Right cardiac atrium (tissue), 5 donors: ENCODE measurements around the gene REST. TPM values are rescaled to one million over a fixed set of nuclear protein-coding genes. Genes with fewer than 3 reads are reported as not detected.

Source experiments
- ATAC-seq, 2 donors: fragments of 200-7000 bp; cut with Tn5 transposase; one replicate each; pipeline versions ENCODE4 v1.8.0 to v1.9.1; 2020; ENCODE audit warnings: moderate library complexity in 2 of 2, mild to moderate bottlenecking in 1 of 2
- DNase-seq, 3 donors: peaks; one replicate each; pipeline ENCODE4 v3.0.0-alpha.2; 2020
- H3K27ac ChIP-seq: one replicate; pipeline ENCODE4 v1.5.1; 2013; ENCODE audit warnings: mild to moderate bottlenecking, low read length, control low read depth, moderate library complexity
- H3K27me3 ChIP-seq: one replicate; pipeline ENCODE4 v1.6.1; 2013; ENCODE audit not compliant: control insufficient read depth, insufficient read depth
- H3K4me1 ChIP-seq: one replicate; pipeline ENCODE4 v1.6.1; 2013; ENCODE audit warnings: low read length; ENCODE audit not compliant: control insufficient read depth, insufficient read depth
- H3K4me3 ChIP-seq: one replicate; pipeline ENCODE4 v1.5.1; 2013; ENCODE audit warnings: low read length, control low read depth
- H3K9me3 ChIP-seq: one replicate; pipeline ENCODE4 v1.6.1; 2013; ENCODE audit warnings: low read length; ENCODE audit not compliant: control insufficient read depth
- WGBS: extraction: QIAGEN DNeasy Blood & Tissue Kit; methylation state at CpG from one replicate; pipeline ENCODE4 v1.1.7; 2013; 5-methylcytosine and 5-hydroxymethylcytosine counted together
- intact Hi-C, 4 donors: fragments of 100-400 bp; cut with DNase I; formaldehyde crosslinking; loops; one replicate each; pipeline versions ENCODE4 v1.11.0 to v1.14.0; 2022 to 2023
- long read RNA-seq, 4 donors: library from polyadenylated mRNA; unstranded; transcript quantifications; one replicate each; pipeline ENCODE4 v2.0.0, GENCODE V29; 2020 to 2021
- polyA plus RNA-seq: library from polyadenylated mRNA; stranded (reverse); fragments of 200-250 nt; gene quantifications from one replicate; pipeline ENCODE4 v1.2.3, GENCODE V29; 2013
- total RNA-seq, 4 donors: library from RNA; stranded (reverse); fragmentation: NEBNext Ultra II Directional; extraction: Animal tissue kit (Norgen Biotek cat#: 25700); gene quantifications; one replicate each; pipeline ENCODE4 v1.2.1, GENCODE V29; 2021
- donor health status: healthy with polysubstance abuse.
- donor health status: DM: no; HTN: yes; CAD: no.
- donor health status: DM: no; HTN: no; CAD: no.
- donor health status: DM: no; HTN: yes; CAD: no; lungs with severe emphysema.
- donor health status: DM: yes; HTN: yes; CAD: no.

REST gene, protein sequence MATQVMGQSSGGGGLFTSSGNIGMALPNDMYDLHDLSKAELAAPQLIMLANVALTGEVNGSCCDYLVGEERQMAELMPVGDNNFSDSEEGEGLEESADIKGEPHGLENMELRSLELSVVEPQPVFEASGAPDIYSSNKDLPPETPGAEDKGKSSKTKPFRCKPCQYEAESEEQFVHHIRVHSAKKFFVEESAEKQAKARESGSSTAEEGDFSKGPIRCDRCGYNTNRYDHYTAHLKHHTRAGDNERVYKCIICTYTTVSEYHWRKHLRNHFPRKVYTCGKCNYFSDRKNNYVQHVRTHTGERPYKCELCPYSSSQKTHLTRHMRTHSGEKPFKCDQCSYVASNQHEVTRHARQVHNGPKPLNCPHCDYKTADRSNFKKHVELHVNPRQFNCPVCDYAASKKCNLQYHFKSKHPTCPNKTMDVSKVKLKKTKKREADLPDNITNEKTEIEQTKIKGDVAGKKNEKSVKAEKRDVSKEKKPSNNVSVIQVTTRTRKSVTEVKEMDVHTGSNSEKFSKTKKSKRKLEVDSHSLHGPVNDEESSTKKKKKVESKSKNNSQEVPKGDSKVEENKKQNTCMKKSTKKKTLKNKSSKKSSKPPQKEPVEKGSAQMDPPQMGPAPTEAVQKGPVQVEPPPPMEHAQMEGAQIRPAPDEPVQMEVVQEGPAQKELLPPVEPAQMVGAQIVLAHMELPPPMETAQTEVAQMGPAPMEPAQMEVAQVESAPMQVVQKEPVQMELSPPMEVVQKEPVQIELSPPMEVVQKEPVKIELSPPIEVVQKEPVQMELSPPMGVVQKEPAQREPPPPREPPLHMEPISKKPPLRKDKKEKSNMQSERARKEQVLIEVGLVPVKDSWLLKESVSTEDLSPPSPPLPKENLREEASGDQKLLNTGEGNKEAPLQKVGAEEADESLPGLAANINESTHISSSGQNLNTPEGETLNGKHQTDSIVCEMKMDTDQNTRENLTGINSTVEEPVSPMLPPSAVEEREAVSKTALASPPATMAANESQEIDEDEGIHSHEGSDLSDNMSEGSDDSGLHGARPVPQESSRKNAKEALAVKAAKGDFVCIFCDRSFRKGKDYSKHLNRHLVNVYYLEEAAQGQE
- total RNA-seq (10 to 100 TPM; 30.8 to 35.4 (median 34.6) TPM), polyA plus RNA-seq (5.6 TPM)
- long read RNA-seq, donor 1, full-length matches to known transcripts, result 65 of 86 reads
- long read RNA-seq, donor 1, partial matches to known transcripts, result 3 of 86 reads
- long read RNA-seq, donor 1, other reads (novel, unspliced or antisense), result 18 of 86 reads
- long read RNA-seq, donor 2, full-length matches to known transcripts, result 4 of 8 reads
- long read RNA-seq, donor 2, partial matches to known transcripts, result 0 of 8 reads
- long read RNA-seq, donor 2, other reads (novel, unspliced or antisense), result 4 of 8 reads
- long read RNA-seq, donor 3, full-length matches to known transcripts, result 39 of 71 reads
- long read RNA-seq, donor 3, partial matches to known transcripts, result 4 of 71 reads
- long read RNA-seq, donor 3, other reads (novel, unspliced or antisense), result 28 of 71 reads
- long read RNA-seq, donor 4, full-length matches to known transcripts, result 5 of 14 reads
- long read RNA-seq, donor 4, partial matches to known transcripts, result 2 of 14 reads
- long read RNA-seq, donor 4, other reads (novel, unspliced or antisense), result 7 of 14 reads

DNA sequence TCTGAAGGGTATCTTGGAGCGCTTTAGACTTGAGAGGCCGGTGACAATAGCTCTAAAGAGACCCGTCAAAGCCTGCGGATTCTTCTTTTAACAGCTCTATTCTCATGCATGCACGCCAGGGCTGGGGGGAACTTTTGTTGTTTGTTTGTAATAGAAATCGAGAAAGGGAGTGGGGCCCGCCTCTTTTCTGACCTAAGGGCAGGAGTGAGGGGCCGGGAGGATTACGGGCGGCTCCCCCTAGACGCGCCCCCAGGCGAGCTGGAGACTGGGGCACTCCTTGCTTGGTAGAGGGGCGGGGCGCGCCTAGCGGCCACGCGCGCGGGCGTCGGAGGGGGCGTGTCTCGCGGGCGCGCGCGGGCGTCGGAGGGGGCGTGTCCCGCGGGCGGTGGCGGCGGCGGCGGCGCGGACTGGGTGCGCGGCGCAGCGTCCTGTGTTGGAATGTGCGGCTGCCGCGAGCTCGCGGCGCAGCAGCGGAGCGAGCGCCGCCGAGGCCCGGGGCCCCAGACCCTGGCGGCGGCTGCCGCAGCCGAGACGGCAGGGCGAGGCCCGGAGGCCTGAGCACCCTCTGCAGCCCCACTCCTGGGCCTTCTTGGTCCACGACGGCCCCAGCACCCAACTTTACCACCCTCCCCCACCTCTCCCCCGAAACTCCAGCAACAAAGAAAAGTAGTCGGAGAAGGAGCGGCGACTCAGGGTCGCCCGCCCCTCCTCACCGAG lies at the start of gene REST:
TSS of gene REST (plus strand) at position 412 of the 717 bp plus-strand sequence. CDS start 2,739 bp downstream, outside the sequence.
- Histone ChIP-seq H3K27ac (peak within 1 kb of the TSS; percentile 95), H3K4me1 (peaks cover 10% of the 10 kb centered on the region), H3K4me3 (peak within 1 kb of the TSS; percentile 99), H3K27me3 (no peaks in the 10 kb centered on the region), H3K9me3 (no peaks in the 10 kb centered on the region)
- ATAC-seq, result peak; percentile 84 to 86
- peak; percentile 81 to 91 (median 90) for DNase-seq
- intact Hi-C loops, result no loop called here
- WGBS, result under 1% methylated on average over 73 of the region's 74 CpGs

DNA sequence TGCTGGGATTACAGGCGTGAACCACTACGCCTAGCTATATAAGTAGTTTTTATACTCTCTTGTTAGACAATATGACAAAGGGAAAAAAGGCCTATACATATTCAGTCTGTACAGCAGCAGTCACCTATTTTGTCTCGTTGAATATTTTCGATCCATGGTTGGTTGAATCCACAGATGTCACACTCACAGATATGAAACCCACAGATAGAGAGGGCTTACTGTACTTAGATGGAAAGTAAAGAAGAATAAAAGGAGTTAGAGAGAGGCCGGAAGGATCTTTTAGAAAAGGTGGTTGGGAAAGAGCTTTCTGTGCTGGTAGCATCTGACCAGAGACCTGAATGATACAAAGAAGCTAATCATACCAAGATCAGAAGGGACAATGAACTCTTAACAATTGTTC lies 47.9 kb upstream of the REST start:
- WGBS, result 95% methylated on average over 5 of the region's 5 CpGs
- no peak for DNase-seq
- H3K27me3 ChIP-seq, result no peaks in the 10 kb centered on the region
- H3K4me3 ChIP-seq, result no peak overlapping the region
- H3K4me1 ChIP-seq, result no peaks in the 10 kb centered on the region
- intact Hi-C loops, result no loop called here
- ATAC-seq, result no peak
- H3K9me3 ChIP-seq, result no peaks in the 10 kb centered on the region
- no peak overlapping the region for H3K27ac ChIP-seq

DNA sequence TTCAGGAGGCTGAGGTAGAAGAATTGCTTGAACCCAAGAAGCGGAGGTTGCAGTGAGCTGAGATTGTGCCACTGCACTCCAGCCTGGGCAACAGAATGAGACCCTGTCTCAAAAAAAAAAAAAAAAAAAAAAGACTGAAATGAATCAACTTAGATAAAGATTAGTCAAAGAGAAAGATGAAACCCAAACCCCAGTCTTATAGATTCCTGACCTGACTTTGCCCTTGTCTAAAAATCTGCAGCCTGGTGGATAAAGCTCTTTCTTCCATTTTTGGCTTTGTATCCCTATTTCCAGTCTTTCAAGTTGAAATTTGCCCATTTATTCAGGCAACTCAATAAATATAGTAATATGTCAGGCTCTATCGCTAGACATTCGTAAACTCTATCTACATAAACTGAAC lies 46.9 kb upstream of the REST start:
- DNase-seq, result no peak
- no peak overlapping the region for H3K27ac ChIP-seq
- 94% methylated on average over 3 of the region's 3 CpGs for WGBS
- H3K27me3 ChIP-seq, result no peaks in the 10 kb centered on the region
- intact Hi-C loops, result no loop called here
- H3K4me1 ChIP-seq, result no peaks in the 10 kb centered on the region
- H3K4me3 ChIP-seq, result no peak overlapping the region
- no peak for ATAC-seq
- H3K9me3 ChIP-seq, result no peaks in the 10 kb centered on the region

DNA sequence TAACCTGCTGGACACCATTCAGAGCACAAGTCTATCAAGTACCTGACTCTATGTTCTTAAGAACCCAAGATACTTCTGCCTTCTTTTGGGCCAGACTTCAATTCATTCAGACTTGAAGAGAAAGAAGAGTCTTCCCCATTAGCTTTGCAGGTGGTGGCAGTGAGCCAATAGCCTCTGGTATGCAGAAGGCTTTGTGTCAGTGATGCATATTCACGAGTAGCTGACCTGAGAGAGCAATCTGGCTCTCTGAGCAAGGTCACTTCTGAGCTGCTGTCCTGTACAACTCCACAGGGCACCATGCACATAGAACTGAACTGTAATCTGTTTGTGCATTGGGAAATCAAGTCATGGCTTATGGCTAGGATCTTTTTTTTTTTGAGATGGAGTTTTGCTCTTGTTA lies 46.3 kb upstream of the REST start:
- no peak overlapping the region for H3K27ac ChIP-seq
- intact Hi-C loops, result no loop called here
- ATAC-seq (no peak), DNase-seq (no peak)
- H3K9me3 ChIP-seq, result no peaks in the 10 kb centered on the region
- 27% methylated on average over 1 of the region's 1 CpG for WGBS
- no peaks in the 10 kb centered on the region for H3K27me3 ChIP-seq
- H3K4me1 ChIP-seq, result no peaks in the 10 kb centered on the region
- no peak overlapping the region for H3K4me3 ChIP-seq

DNA sequence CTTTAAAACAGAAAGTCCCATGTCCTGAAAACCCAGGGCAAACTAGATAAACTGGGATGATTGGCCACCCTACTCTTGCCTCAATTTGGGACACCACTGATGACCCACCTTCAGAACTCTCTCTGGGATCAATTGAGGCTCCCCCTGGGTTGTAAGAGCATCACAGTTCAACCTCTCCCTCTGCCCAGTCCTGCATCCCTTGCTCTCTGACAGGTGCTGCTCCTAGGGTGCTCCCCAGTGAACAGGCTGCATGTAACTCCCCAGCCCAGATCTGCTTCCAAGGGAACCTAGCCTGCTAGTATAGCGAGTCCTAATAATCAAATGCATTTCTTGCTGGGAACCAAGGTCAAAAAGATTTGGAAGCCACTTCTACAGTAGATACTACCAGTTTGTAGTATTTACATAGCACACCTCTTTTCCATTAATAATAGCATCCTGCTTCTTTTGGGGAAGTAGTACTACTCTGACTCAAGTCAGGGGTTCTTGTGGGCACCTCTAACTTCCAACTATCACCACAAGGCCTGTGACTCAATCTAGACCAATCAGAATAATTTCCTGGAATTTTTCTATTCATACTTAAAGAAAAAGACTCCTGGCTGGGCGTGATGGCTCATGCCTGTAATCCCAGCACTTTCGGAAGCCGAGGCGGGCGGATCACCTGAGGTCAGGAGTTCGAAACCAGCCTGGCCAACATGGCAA lies 44.1 kb upstream of the REST start:
- intact Hi-C loops, result no loop called here

DNA sequence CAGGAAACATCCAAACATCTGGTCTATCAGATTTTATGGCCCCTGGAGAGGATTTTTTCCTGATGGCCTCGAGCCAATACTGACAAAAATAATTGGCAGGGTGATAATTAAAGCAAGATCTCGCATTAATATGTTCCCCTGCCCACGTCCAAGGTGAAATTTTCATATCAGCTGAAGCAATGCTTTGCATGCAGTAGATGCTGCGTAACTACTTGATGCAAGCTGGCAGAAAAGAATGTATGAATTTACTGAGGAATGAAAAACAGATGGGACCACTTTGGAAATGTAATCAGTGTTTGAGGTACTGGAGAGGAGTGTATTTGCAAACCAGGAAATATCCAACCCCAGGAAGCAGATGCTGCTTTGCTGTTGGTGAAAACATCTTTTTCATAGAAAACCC lies 36.8 kb upstream of the REST start:
- intact Hi-C loops, result no loop called here
- ATAC-seq (no peak), DNase-seq (no peak)
- H3K27ac ChIP-seq, result no peak overlapping the region
- no peaks in the 10 kb centered on the region for H3K4me1 ChIP-seq
- no peaks in the 10 kb centered on the region for H3K27me3 ChIP-seq
- no peaks in the 10 kb centered on the region for H3K9me3 ChIP-seq
- WGBS, result 30% methylated on average over 4 of the region's 4 CpGs
- no peak overlapping the region for H3K4me3 ChIP-seq

More for the DNA sequence above, 44.1 kb upstream of the REST start:
- no peak for ATAC-seq
- no peak overlapping the region for H3K4me3 ChIP-seq
- H3K9me3 ChIP-seq, result no peaks in the 10 kb centered on the region
- WGBS, result 88% methylated on average over 7 of the region's 7 CpGs
- no peak for DNase-seq
- H3K4me1 ChIP-seq, result no peaks in the 10 kb centered on the region
- no peaks in the 10 kb centered on the region for H3K27me3 ChIP-seq
- no peak overlapping the region for H3K27ac ChIP-seq

DNA sequence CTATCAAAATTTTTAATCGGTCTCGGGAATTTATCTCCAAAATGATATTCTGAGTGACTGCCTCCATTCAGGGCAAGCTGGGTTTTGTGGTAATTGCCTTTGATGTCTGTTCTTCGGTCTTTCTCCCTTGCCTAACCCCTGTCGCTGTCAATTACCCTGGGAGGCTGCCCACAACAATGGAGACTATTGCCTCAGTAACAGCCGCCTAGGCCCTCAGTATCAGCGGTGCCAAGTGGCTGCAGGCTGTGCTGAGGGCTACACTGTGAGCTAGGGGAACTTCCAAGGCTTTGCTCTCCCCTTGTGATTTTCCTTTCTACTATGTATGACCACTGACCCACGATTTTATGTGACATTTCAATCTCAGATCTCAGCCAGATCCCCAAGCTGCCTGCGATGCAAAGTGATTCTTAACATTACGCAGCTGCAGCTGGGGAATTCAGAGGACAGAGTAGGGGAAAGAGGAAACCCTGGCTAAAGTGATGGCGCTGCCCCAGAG lies 36.3 kb upstream of the REST start:
- Histone ChIP-seq H3K27me3 (no peaks in the 10 kb centered on the region), H3K27ac (no peak overlapping the region), H3K9me3 (no peaks in the 10 kb centered on the region), H3K4me3 (no peak overlapping the region), H3K4me1 (no peaks in the 10 kb centered on the region)
- ATAC-seq (peak; percentile 51 to 59), DNase-seq (peak in 2 of 3 donors; percentile 22 to 56)
- WGBS, result 24% methylated on average over 10 of the region's 10 CpGs
- intact Hi-C loops, result no loop called here

DNA sequence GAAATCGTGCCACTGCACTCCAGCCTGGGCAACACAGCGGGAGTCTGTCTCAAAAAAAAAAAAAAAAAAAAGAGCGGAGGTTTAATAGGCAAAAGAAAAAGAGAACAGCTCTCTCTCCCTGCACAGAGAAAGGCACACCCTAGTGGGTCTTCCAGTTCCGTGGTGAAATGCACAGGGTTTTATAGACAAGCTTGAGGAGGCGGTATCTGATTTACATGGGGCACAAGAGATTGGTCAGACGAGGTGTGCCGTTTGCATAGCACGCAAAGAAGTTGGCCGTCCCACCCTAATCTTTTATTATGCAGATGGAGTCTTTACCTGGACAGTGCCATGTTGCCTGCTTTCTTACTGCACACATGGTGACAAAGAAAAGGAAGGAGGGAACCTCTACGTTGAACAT lies 33.5 kb upstream of the REST start:
- no peaks in the 10 kb centered on the region for H3K27me3 ChIP-seq
- H3K27ac ChIP-seq, result no peak overlapping the region
- H3K4me1 ChIP-seq, result no peaks in the 10 kb centered on the region
- no peaks in the 10 kb centered on the region for H3K9me3 ChIP-seq
- DNase-seq, result no peak
- no peak for ATAC-seq
- intact Hi-C loops, result no loop called here
- 79% methylated on average over 10 of the region's 10 CpGs for WGBS
- H3K4me3 ChIP-seq, result no peak overlapping the region

DNA sequence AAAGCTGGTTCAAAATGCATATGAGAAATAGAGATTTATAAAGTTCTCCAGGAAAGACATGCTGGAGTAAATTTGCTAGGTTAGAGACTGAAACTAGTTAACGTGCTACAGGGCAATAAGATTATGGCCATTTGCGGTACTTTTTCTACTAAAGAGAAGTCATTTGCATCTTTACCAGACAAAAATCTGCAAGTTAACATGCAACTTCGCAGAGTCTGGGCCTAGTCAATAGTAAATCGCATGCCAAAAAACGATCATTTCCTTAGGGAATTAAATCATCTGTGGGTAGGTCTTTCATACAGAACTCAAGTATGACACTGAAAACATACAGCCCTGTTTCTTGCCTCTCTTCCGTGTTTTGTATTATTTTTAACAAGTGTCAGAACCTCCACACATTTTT lies 32.8 kb upstream of the REST start:
- intact Hi-C loops, result no loop called here
- 55% methylated on average over 6 of the region's 6 CpGs for WGBS

More for the DNA sequence above, 32.8 kb upstream of the REST start:
- Histone ChIP-seq H3K4me1 (no peaks in the 10 kb centered on the region), H3K27me3 (no peaks in the 10 kb centered on the region), H3K9me3 (no peaks in the 10 kb centered on the region), H3K27ac (no peak overlapping the region), H3K4me3 (no peak overlapping the region)
- ATAC-seq (no peak), DNase-seq (no peak)
